GM19193 (cell line): Measurements from ENCODE around the gene SMIM31.

Experiments used
- POLR2A ChIP-seq: IDR thresholded peaks from 4 replicates; pipeline ENCODE4 v1.6.1; 2011; ENCODE audit not compliant: insufficient read depth, insufficient read length; ENCODE audit errors: extremely low read depth

The SMIM31 gene

GRCh38 chr4:164753873-164754488, at the start of gene SMIM31:
SMIM31 (plus strand) TSS chr4:164754131; CDS start chr4:164770444, 16,313 bp downstream.
- no peak for TF ChIP-seq POLR2A

GRCh38 chr4:164706675-164707074, 47.3 kb upstream of the SMIM31 start:
- no peak for TF ChIP-seq POLR2A

- TF ChIP-seq POLR2A: no peak
Observed at GRCh38 chr4:164716901-164717300, 37.0 kb upstream of the SMIM31 start.

GRCh38 chr4:164718827-164719226, 35.1 kb upstream of the SMIM31 start:
- no peak for TF ChIP-seq POLR2A

GRCh38 chr4:164725066-164725465, 28.9 kb upstream of the SMIM31 start:
- TF ChIP-seq POLR2A: no peak

DNA sequence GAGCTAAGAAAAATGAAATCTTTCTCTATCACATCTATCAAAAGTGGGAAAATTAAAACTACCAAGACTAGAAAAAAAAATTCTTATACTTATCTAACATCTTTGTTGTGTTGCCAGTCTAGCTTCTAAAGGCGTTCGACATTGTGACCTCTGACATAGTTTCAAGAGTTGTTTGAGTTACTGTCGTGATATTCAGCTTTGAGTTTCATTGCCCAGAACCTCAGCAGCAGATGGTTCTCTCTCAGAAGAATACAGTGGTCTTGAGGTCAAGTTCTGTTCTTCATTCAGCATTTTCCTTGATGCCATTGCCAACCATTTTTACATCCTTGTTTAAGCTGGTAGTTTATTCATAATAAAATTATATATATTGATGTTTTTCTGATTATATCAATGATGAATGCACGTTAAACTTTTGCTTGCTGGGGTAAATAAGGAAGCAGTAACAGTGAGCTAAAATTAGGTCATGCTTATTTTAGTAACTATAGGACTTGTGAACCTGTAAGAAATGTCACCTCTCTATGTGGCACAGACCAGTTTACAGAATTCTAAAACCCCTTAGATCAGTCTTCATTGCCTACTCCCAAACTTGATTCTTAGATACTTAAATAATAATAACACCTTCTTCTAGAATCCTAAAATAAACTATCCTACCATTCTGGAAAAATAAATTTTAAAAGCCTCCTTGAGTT, 23.1 kb upstream of the SMIM31 start:
- no peak for TF ChIP-seq POLR2A

DNA sequence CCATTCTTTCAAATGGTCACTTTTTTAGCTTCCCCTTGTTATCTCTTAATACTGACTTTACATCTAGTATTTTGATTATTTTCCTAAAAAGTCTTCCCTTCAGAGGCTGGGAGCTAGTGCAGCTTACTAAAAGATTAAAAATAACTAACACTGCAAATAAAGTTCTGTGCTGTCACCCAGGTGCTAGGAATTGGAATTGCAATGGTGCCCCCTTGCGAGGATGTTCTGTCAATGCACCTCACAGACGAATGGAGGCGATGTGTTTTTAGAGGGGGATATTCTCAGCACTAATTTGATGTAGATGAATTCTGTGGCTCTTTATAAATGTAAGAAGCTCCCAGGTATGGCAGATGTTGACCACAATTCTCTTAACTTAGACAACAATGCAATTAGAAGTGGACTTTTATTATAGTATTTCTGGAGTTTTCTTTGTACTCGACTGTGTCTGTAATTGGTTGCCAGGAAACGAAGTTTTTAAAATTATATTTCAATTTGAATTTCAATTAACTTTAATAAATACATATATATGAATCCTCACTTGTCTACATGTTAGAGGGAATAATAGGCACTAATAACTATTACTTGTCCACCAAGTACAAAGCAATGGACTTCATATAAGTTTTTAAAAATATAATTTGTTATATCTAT, 22.0 kb upstream of the SMIM31 start:
- no peak for TF ChIP-seq POLR2A

GRCh38 chr4:164734484-164734883, 19.4 kb upstream of the SMIM31 start:
- no peak for TF ChIP-seq POLR2A

- TF ChIP-seq POLR2A: no peak
Observed at GRCh38 chr4:164748375-164748774, 5.6 kb upstream of the SMIM31 start.

- TF ChIP-seq POLR2A: no peak
Observed at GRCh38 chr4:164755432-164755831, 1.5 kb downstream of the SMIM31 start.

- TF ChIP-seq POLR2A: no peak
Observed at GRCh38 chr4:164756686-164757085, 2.8 kb downstream of the SMIM31 start.

- TF ChIP-seq POLR2A: no peak
Observed at GRCh38 chr4:164761241-164761640, 7.3 kb downstream of the SMIM31 start.

DNA sequence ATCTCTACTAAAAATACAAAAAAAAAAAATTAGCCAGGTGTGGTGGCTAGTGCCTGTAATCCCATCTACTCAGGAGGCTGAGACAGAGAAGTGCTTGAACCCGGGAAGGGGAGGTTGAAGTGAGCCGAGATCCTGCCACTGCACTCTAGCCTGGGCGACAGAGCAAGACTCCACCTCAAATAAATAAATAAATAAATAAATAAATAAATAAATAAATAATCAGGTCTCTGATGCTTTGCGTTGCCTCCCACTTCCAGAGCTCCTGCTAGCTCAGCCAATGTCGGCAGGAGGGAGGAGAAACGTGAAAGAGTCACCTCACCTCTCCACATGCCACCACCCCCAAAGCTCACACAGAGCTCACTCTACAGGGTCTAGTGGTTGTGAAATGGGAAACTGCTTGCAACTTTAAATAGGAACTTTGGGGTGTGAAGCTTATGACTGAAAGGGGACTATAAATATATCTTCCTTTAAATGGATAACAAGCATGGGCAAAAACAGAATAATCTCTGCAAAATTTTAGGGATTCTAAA, 7.9 kb downstream of the SMIM31 start:
- no peak for TF ChIP-seq POLR2A

GRCh38 chr4:164765096-164765495, 11.2 kb downstream of the SMIM31 start:
- no peak for TF ChIP-seq POLR2A

- TF ChIP-seq POLR2A: no peak
Observed at GRCh38 chr4:164765833-164766232, 11.9 kb downstream of the SMIM31 start.

- TF ChIP-seq POLR2A: no peak
Observed at GRCh38 chr4:164768516-164768915, 14.6 kb downstream of the SMIM31 start.
